Measurements from ENCODE around the gene ZNF786.

Gene ZNF786

DNA sequence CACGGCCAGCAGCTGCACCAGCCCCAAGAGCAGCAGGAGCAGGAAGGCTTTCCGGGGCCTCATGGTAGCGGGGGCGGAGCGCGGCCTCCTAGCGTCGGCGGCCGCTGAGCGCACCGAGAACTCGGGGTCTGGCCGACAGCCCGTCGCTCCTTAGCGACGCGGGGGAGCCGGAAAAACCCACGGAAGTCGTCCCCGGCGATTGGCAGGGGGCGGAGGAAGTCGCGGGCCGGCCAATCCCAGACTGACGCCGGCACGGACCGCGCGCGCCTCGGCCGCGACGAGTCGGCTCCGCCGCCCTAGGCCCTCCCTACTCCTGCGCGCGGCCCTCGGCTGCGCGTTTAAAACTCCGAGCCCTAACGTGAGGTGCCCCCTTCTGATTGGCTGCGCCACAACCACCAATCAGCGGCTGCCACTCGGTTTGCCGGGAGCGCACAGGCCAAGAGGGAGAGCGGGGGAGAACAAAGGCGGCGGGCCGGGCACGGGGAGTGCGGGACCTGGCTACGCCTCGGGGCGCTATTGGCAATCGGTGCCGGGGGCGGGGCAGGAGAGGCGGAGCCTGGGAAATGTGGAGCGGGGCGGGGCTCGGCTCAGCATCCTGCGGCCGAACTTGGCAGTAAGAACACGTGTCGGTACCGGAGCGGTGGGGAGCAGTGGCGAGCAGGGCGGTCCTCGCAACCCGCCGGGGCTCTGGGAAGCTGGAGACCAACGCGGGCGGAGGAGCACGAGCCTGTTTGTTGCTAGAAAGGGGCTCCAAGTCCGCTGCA lies 62.0 kb downstream of the ZNF786 start, which contains the start of gene PDIA4:
Gene PDIA4 (minus strand): TSS at position 160 of the 764 bp plus-strand sequence. CDS start 97 bp downstream, at position 63.
- DNase-seq, result peak; percentile 94

DNA sequence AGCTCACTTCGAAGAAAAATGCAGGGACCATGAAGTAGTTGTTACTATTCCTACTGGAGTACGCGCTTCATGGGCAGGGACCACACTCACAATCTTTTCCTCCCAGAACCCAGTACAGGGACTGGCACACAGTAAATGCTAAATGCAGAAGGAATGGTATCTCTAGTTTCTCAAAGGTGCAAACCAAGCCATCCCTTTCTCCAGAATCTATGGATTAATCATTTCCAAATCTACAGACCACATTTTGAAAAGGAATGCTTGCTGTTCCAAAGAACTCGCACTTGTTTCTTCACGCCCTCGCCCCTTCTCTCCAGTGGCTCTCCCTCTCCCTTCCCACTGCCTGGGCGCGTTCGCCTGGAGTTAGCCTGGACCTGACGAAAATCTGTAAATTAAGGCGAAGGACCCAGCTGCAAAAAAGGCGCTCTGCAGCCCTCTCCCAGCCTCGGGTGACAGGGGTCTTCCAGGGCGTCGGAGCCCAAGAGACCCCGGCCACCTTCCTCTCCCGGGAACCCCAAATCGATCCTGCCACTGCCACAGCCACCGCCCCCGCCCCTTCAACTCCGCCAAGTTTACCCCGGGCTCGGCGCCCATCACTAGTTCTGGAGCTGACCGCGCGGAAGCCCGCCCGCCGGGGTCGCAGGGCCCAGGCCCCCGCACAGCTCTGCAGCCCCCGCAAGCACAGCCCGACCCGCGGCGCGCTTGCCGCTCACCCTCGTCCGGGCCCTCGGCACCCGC lies 62.7 kb downstream of the ZNF786 start:
- DNase-seq, result no peak

DNA sequence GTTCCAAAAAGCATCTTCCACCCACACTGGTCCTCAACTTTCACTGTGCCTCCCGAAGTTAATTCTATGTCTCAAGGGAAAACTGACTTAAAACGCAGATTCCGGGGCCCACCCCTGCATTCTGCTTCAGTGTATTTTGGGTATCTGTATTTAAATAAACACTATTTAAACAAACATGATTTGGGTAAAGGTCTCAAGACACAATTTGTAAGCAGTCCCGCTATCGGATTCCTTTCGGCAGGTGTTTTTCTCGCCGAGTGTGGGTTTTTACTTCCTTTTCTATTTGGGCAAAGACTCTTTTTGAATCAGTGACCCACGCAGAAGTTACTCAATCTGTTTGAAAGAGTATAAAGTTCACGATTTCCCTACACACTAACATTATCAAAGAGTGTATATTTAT lies 63.5 kb downstream of the ZNF786 start:
- DNase-seq, result no peak

DNA sequence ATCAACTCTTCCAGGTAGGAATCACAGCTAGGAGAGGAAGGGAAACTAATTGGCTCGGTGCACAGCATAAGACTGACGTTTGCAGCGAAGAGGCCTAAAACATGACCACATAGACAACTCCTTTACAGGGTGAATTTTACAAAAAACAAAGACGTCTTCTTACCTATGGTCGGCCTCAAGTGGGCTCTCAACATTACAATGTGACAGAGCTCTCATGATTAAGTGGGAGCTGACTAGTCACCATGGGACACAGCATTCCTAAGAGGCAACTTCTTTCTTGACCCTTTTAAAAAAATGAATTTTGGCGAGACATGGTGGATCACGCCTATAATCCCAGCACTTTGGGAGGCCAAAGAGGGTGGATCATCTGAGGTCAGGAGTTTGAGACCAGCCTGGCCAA lies 66.9 kb downstream of the ZNF786 start:
- DNase-seq, result no peak

DNA sequence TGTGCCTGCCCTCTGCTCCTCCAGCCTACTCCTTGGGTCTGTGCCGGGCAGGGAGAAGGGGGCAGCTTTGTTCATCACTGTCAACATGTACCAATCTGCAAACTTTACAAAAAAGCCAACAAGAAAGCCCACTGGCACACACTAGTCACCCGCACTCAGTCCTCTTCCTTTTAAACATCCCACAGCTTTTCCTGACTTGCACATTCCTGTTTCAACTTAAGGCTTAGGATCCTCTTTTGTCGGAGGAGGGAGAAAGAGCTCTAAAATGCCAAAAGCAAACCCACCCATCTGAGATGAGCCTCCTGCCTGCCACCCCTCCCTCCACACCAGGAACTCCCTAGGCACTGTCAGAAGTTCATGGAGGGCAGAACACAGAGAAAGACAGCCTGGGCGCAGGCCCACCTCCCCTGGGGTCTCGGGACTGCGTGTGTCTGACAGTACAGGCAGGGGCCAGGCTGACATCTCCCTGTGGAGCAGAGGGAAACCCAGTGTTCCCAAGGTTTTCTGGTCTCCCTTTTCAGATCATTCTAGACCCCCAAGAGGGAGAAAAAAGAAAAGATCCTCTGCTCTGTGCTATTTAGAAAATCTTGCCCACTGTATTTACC lies 67.7 kb downstream of the ZNF786 start:
- DNase-seq, result no peak

DNA sequence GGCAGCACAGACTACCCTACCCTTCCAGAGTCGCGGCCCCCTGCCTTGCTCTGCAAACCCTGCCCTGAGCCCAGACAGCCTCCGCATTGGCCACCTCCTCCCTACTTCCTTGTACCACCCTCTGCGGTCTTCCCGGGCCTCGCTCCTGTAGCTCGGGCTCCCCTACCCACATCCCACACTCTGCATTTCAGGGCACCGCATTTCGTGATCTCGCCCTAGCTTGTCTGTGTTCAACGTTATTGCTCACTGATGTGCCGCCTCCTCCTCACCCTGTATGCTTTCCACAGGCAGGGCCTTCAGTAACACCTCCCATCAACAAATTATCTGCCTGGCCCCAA lies 68.8 kb downstream of the ZNF786 start:
- DNase-seq, result no peak

DNA sequence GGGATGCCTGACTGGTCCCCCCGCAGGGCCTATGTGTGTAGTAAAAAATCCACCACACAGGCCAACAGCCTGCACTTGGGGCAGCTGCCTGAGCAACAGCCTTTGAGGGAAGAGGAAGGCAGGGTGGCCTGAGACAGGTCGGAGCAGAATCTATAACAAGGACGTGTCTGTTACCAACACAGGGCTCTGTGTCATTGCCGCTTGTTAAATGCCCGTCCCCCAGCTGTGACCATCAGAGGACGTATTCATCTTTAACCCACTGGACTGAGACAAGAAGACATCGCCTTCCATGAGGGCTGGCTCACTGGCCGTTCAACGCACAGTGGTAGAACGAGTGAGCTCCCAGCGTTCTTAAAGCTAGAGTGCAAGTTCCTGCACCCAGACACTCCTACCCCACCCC lies 70.0 kb downstream of the ZNF786 start:
- no peak for DNase-seq

Data from NCI-H524 treated with DMSO at 0.1 percent for 48 hours (cell line).